GM12892 (cell line): ENCODE data around the gene ALK.

Experiments used
- POLR2A ChIP-seq: IDR thresholded peaks from 2 replicates; pipeline ENCODE4 v1.6.1; 2011; ENCODE audit warnings: low read depth, low read length, control low read depth
- POLR2AphosphoS5 ChIP-seq: IDR thresholded peaks from 2 replicates; pipeline ENCODE4 v1.6.1; 2011; ENCODE audit warnings: low read depth, low read length, control low read depth

- no peak for TF ChIP-seq POLR2AphosphoS5
- TF ChIP-seq POLR2A: no peak
Observed at GRCh38 chr2:29233428-29233827, 688.0 kb downstream of the ALK start.
